GM19240 (cell line): ENCODE results near the gene CACNG4.
A peak's percentile ranks its signal among the peaks of the same experiment; 100 is the strongest.

Experiments
- DNase-seq: peaks from one replicate; pipeline ENCODE4 v3.0.0; 2011; ENCODE audit warnings: low spot score; ENCODE audit not compliant: insufficient read length

The CACNG4 gene

GRCh38 chr17:67041531-67041930 lies 77.0 kb downstream of the CACNG4 start:
- no peak for DNase-seq

- DNase-seq = no peak
These were observed 77.7 kb downstream of the CACNG4 start for GRCh38 chr17:67041941-67042899.

- DNase-seq = no peak
These were observed 78.8 kb downstream of the CACNG4 start for GRCh38 chr17:67043283-67043682.

- DNase-seq = no peak
These were observed 79.7 kb downstream of the CACNG4 start, which contains the start of gene CACNG1 for GRCh38 chr17:67044016-67044772. CACNG1 (plus strand) TSS chr17:67044554; CDS start chr17:67044661, 107 bp downstream.

- DNase-seq = no peak
These were observed 80.4 kb downstream of the CACNG4 start for GRCh38 chr17:67044940-67045339.

- DNase-seq = no peak
These were observed 81.9 kb downstream of the CACNG4 start for GRCh38 chr17:67046398-67046797.

GRCh38 chr17:67047382-67047781 lies 82.9 kb downstream of the CACNG4 start:
- DNase-seq = no peak

- DNase-seq = no peak
These were observed 84.7 kb downstream of the CACNG4 start for GRCh38 chr17:67049025-67049739.

- no peak for DNase-seq
These were observed 85.6 kb downstream of the CACNG4 start for GRCh38 chr17:67050066-67050465.

GRCh38 chr17:67050471-67051154 lies 86.1 kb downstream of the CACNG4 start:
- DNase-seq = no peak

GRCh38 chr17:67051155-67051538 lies 86.6 kb downstream of the CACNG4 start:
- DNase-seq = no peak

GRCh38 chr17:67051837-67052236 lies 87.3 kb downstream of the CACNG4 start:
- DNase-seq = peak; percentile 37

GRCh38 chr17:67052720-67053437 lies 88.4 kb downstream of the CACNG4 start:
- DNase-seq = no peak

GRCh38 chr17:67053438-67054000 lies 89.0 kb downstream of the CACNG4 start:
- DNase-seq = no peak

- DNase-seq = no peak
These were observed 89.6 kb downstream of the CACNG4 start for GRCh38 chr17:67054011-67054591.

- no peak for DNase-seq
These were observed 90.1 kb downstream of the CACNG4 start for GRCh38 chr17:67054608-67055007.

- DNase-seq = no peak
These were observed 90.5 kb downstream of the CACNG4 start for GRCh38 chr17:67055041-67055443.

GRCh38 chr17:67055811-67056745 lies 91.6 kb downstream of the CACNG4 start:
- no peak for DNase-seq
